SK-N-SH (cell line): Measurements from ENCODE around the gene PI4K2A. TPM values are rescaled to one million over a fixed set of nuclear protein-coding genes. Genes with fewer than 3 reads are reported as not detected.

Source experiments
- CTCF ChIA-PET: fragments of 300-600, 350-600 bp; formaldehyde crosslinking; extraction: SDS; loops from one replicate; lab custom pipeline; 2021; lab: Yijun Ruan, JAX
- POLR2A ChIA-PET: fragments of 350-600 bp; sonication (Branson Sonifier 250); formaldehyde crosslinking; extraction: SDS; loops from one replicate; lab custom pipeline; 2020; ENCODE audit warnings: antibody characterized with exemption, inconsistent platforms; lab: Yijun Ruan, JAX
- DNase-seq: peaks from one replicate; pipeline ENCODE4 v3.0.0; 2012
- H2AFZ ChIP-seq: fragments of 200-600 bp; sonication (generic); 2 replicates; pipeline ENCODE4 v1.8.1; 2016; ENCODE audit warnings: antibody characterized with exemption, mild to moderate bottlenecking, low read depth
- H3F3A ChIP-seq: fragments of 200-600 bp; sonication (generic); replicated peaks from 2 replicates; pipeline ENCODE3; 2016; ENCODE audit warnings: antibody characterized with exemption, mild to moderate bottlenecking; ENCODE audit not compliant: insufficient read depth
- H3K27ac ChIP-seq, 2 experiments: fragments of 200-500 bp in 1 of 2; fragments of 200-600 bp in 1 of 2; sonication (Bioruptor generic) in 1 of 2; sonication (generic), shearing (Covaris generic) in 1 of 2; 2 replicates each; pipeline versions ENCODE4 v1.5.1 to v1.6.1; 2014 to 2016; ENCODE audit warnings: low read depth in 2 of 2, inconsistent platforms in 1 of 2, low read length in 1 of 2, mild to moderate bottlenecking in 1 of 2, mixed read lengths in 1 of 2
- H3K27me3 ChIP-seq: fragments of 200-600 bp; sonication (generic), shearing (Covaris generic); 2 replicates; pipeline ENCODE4 v1.6.1; 2016; ENCODE audit warnings: mixed run types; ENCODE audit not compliant: insufficient read depth
- H3K36me3 ChIP-seq, 2 experiments: fragments of 200-500 bp in 1 of 2; fragments of 200-600 bp in 1 of 2; sonication (Bioruptor generic) in 1 of 2; sonication (generic) in 1 of 2; replicated peaks in 1 of 2; 2 replicates each; pipeline versions ENCODE3 to v1.5.1; 2014 to 2016; ENCODE audit warnings: low read length in 1 of 2, mild to moderate bottlenecking in 1 of 2; ENCODE audit not compliant: insufficient read depth in 2 of 2, control insufficient read depth in 1 of 2
- H3K4me1 ChIP-seq, 2 experiments: fragments of 200-500 bp in 1 of 2; fragments of 200-600 bp in 1 of 2; sonication (Bioruptor generic) in 1 of 2; sonication (generic), shearing (Covaris generic) in 1 of 2; 2 replicates each; pipeline versions ENCODE4 v1.5.1 to v1.6.1; 2014 to 2016; ENCODE audit warnings: low read depth in 1 of 2, low read length in 1 of 2, mixed run types in 1 of 2; ENCODE audit not compliant: insufficient read depth in 2 of 2, control insufficient read depth in 1 of 2
- H3K4me2 ChIP-seq: fragments of 200-600 bp; sonication (generic), shearing (Covaris generic); 2 replicates; pipeline ENCODE4 v1.6.1; 2017; ENCODE audit warnings: mixed run types
- H3K4me3 ChIP-seq, 2 experiments: fragments of 200-500 bp in 1 of 2; fragments of 200-600 bp in 1 of 2; sonication (Bioruptor generic) in 1 of 2; sonication (generic), shearing (Covaris generic) in 1 of 2; 2 replicates each; pipeline versions ENCODE4 v1.5.1 to v1.8.1; 2014 to 2016; ENCODE audit warnings: low read depth in 2 of 2, inconsistent platforms in 1 of 2, low read length in 1 of 2, mild to moderate bottlenecking in 1 of 2, mixed read lengths in 1 of 2, moderate library complexity in 1 of 2
- H3K79me2 ChIP-seq: fragments of 200-600 bp; sonication (generic); 2 replicates; pipeline ENCODE4 v1.8.1; 2017; ENCODE audit warnings: mild to moderate bottlenecking; ENCODE audit not compliant: insufficient read depth
- H3K9ac ChIP-seq: fragments of 200-600 bp; sonication (generic); 2 replicates; pipeline ENCODE4 v1.6.1; 2017; ENCODE audit warnings: mixed run types
- H3K9me2 ChIP-seq: fragments of 200-600 bp; sonication (generic); 2 replicates; pipeline ENCODE4 v1.6.1; 2017; ENCODE audit warnings: mixed run types
- H3K9me3 ChIP-seq: fragments of 200-600 bp; sonication (generic); 2 replicates; pipeline ENCODE4 v1.6.1; 2017; ENCODE audit warnings: mixed run types, mild to moderate bottlenecking, moderate library complexity
- H4K20me1 ChIP-seq: fragments of 200-600 bp; sonication (generic); 2 replicates; pipeline ENCODE4 v1.6.1; 2017; ENCODE audit warnings: mild to moderate bottlenecking, mixed run types; ENCODE audit not compliant: insufficient read depth
- CTCF ChIP-seq: fragments of 200-600 bp; sonication (generic); IDR thresholded peaks from 2 replicates; pipeline ENCODE4 v1.6.1; 2017; ENCODE audit warnings: antibody characterized with exemption, mild to moderate bottlenecking, moderate library complexity
- ELF1 ChIP-seq: IDR thresholded peaks from 2 replicates; pipeline ENCODE4 v1.4.0; 2012
- EZH2phosphoT487 ChIP-seq: fragments of 200-600 bp; sonication (generic); IDR thresholded peaks from 2 replicates; pipeline ENCODE4 v1.6.1; 2017; ENCODE audit warnings: low read depth, mixed run types, mild to moderate bottlenecking, antibody characterized with exemption, moderate library complexity, borderline replicate concordance
- FOSL2 ChIP-seq: IDR thresholded peaks from 2 replicates; pipeline ENCODE4 v1.4.0; 2012; ENCODE audit warnings: low read depth, mild to moderate bottlenecking, moderate library complexity, borderline replicate concordance
- FOXM1 ChIP-seq: IDR thresholded peaks from 2 replicates; pipeline ENCODE4 v1.4.0; 2012; ENCODE audit warnings: low read depth, mild to moderate bottlenecking
- JUND ChIP-seq: IDR thresholded peaks from 2 replicates; pipeline ENCODE4 v1.4.0; 2012
- POLR2AphosphoS5 ChIP-seq: IDR thresholded peaks from 2 replicates; pipeline ENCODE4 v1.6.1; 2012; ENCODE audit warnings: low read depth, low read length
- RAD21 ChIP-seq: IDR thresholded peaks from 2 replicates; pipeline ENCODE4 v1.6.1; 2012; ENCODE audit warnings: mild to moderate bottlenecking, low read length
- RCOR1 ChIP-seq: fragments of 150-350 bp; IDR thresholded peaks from 2 replicates; pipeline ENCODE4 v1.6.1; 2017; ENCODE audit warnings: antibody characterized with exemption, low read length
- RFX5 ChIP-seq: IDR thresholded peaks from 2 replicates; pipeline ENCODE4 v1.6.1; 2012; ENCODE audit warnings: mild to moderate bottlenecking, improper control_type of control experiment, low read length
- SMC3 ChIP-seq: IDR thresholded peaks from 2 replicates; pipeline ENCODE4 v1.6.1; 2012; ENCODE audit warnings: low read depth, low read length, improper control_type of control experiment
- TCF12 ChIP-seq: IDR thresholded peaks from 2 replicates; pipeline ENCODE4 v1.4.0; 2012
- WGBS: methylation state at CpG from one replicate; pipeline ENCODE4 v1.1.6; 2017; ENCODE audit warnings: low lambda C conversion rate; 5-methylcytosine and 5-hydroxymethylcytosine counted together
- polyA plus RNA-seq, 3 experiments: library from polyadenylated mRNA; depleted of rRNA; stranded (reverse); fragments of >200 nt; gene quantifications; 2 replicates each; pipeline ENCODE4 v1.2.3, GENCODE V29; 2012
- TF ChIP-seq, protein P1 (sequence below): IDR thresholded peaks from 2 replicates; pipeline ENCODE4; 2012
- TF ChIP-seq, protein P2 (sequence below): IDR thresholded peaks from 2 replicates; pipeline ENCODE4 v1.6.1; 2012; ENCODE audit warnings: mild to moderate bottlenecking, low read depth, low read length, moderate library complexity

The PI4K2A gene
- polyA plus RNA-seq, 1 of the 3 experiments (the other 2 are of a cell fraction): 23.8 TPM

DNA sequence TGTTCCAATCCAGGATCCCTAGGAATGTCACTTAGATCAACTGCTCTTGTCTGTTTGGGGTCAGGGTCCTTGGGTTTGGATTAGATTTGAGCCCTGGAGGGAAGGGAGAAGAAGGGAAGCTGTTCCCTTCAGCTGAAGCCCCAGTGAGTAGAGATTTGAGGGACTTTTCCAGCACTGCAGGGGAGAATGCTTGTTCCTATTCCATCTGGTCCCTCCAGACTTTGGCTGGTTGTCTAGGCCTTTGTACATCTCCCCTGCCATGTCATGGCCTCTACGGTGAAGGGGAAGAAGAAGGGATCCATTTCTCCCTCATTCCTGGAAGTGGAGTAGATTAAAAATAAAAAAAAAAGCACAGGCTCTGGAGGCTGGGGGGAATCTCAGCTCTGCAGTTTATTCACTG is 39.9 kb upstream of the PI4K2A start:
- H3K9ac ChIP-seq: no peak overlapping the region
- no peaks in the 10 kb centered on the region for H3K36me3 ChIP-seq
- no peak overlapping the region for H3K27ac ChIP-seq
- DNase-seq: no peak
- no peaks in the 10 kb centered on the region for H3K9me2 ChIP-seq
- CTCF ChIA-PET: interaction anchor here (1.0 to 1.8 kb wide), 4 partner anchors 9 to 28 kb away, joined by 3 to 9 read pairs (median 4); partner anchors contain the start of gene ANKRD2
- H4K20me1 ChIP-seq: no peaks in the 10 kb centered on the region
- no peaks in the 10 kb centered on the region for H3K79me2 ChIP-seq
- H3K4me2 ChIP-seq: no peak overlapping the region
- H3K4me3 ChIP-seq: no peak overlapping the region
- H3K4me1 ChIP-seq: peaks cover 9 to 14% of the 10 kb centered on the region in 2 experiments; a peak in 3 of 4 replicates
- no peaks in the 10 kb centered on the region for H3K9me3 ChIP-seq
- H3K27me3 ChIP-seq: no peaks in the 10 kb centered on the region
- TF ChIP-seq CTCF (no peak), ELF1 (no peak), RFX5 (no peak), JUND (no peak), FOSL2 (no peak), RAD21 (no peak), EZH2phosphoT487 (no peak), POLR2AphosphoS5 (no peak), RCOR1 (no peak), FOXM1 (no peak), TCF12 (no peak)
- TF ChIP-seq, protein P1, sequence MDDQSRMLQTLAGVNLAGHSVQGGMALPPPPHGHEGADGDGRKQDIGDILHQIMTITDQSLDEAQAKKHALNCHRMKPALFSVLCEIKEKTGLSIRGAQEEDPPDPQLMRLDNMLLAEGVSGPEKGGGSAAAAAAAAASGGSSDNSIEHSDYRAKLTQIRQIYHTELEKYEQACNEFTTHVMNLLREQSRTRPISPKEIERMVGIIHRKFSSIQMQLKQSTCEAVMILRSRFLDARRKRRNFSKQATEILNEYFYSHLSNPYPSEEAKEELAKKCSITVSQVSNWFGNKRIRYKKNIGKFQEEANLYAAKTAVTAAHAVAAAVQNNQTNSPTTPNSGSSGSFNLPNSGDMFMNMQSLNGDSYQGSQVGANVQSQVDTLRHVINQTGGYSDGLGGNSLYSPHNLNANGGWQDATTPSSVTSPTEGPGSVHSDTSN: no peak
- no peak overlapping the region for H2AFZ ChIP-seq
- 100% methylated on average over 1 of the region's 1 CpG for WGBS
- H3F3A ChIP-seq: peaks cover 19% of the 10 kb centered on the region
- POLR2A ChIA-PET: no interaction called here

DNA sequence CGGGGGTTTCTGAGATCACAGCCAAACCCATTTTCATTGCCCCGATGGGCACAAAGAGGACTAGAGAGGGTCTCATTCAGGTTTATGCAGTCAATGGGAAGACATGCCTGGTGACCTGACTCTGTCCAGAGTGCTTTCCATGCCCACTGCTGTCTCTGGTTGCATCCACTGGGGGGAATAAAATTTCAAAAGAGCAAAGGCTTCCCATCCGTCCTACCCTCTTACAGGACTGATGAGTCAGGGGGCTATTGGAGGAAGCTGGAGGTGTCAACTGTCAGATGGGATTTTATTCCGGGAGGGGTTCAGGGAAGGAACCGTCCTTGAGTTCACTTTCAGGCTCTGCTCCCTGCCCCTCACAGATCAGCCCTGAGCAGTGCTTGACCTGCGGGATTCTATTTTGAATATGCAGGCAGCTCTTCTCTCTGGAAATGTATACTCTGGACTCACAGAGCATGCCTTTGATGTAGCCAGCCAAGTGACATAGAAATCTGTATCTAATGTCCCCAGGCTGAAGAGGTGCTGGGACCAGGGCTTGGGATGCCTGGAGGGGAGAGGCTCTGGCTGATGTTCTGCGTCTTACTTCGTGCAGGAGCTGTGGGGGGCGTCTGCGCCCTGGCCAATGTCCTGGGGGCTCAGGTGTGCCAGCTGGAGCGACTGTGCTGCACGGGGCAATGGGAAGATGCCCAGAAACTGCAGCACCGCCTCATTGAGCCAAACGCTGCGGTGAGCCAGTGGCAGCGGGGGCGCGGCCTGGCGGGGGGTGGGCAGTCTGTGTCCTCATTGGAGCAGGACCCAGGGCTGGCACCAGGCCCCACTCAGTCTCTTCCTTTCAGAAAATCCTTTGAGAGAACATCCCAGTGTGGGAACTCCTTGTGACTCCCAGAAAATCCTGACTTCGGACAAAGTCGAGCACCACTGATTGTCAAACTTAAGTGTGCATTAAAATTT is 38.9 kb upstream of the PI4K2A start:
- Histone ChIP-seq H3K9ac (no peak overlapping the region), H3K36me3 (no peaks in the 10 kb centered on the region), H3K4me1 (peaks cover 9 to 12% of the 10 kb centered on the region in 2 experiments; a peak in 3 of 4 replicates), H3K9me3 (no peaks in the 10 kb centered on the region), H3K4me2 (no peak overlapping the region), H3K4me3 (no peak overlapping the region), H3K79me2 (no peaks in the 10 kb centered on the region), H2AFZ (no peak overlapping the region), H4K20me1 (no peaks in the 10 kb centered on the region), H3K27me3 (no peaks in the 10 kb centered on the region), H3K9me2 (no peaks in the 10 kb centered on the region), H3K27ac (no peak overlapping the region), H3F3A (peaks cover 10% of the 10 kb centered on the region)
- DNase-seq: peak; percentile 66
- CTCF ChIA-PET: interaction anchor here (0.9 to 1.5 kb wide), 2 partner anchors 29 to 111 kb away, joined by 3 to 9 read pairs; partner anchors contain the start of gene ANKRD2
- POLR2A ChIA-PET: no interaction called here
- WGBS: 88% methylated on average over 18 of the region's 21 CpGs
- TF ChIP-seq POLR2AphosphoS5 (no peak), SMC3 (no peak)
- TF ChIP-seq, protein P2, sequence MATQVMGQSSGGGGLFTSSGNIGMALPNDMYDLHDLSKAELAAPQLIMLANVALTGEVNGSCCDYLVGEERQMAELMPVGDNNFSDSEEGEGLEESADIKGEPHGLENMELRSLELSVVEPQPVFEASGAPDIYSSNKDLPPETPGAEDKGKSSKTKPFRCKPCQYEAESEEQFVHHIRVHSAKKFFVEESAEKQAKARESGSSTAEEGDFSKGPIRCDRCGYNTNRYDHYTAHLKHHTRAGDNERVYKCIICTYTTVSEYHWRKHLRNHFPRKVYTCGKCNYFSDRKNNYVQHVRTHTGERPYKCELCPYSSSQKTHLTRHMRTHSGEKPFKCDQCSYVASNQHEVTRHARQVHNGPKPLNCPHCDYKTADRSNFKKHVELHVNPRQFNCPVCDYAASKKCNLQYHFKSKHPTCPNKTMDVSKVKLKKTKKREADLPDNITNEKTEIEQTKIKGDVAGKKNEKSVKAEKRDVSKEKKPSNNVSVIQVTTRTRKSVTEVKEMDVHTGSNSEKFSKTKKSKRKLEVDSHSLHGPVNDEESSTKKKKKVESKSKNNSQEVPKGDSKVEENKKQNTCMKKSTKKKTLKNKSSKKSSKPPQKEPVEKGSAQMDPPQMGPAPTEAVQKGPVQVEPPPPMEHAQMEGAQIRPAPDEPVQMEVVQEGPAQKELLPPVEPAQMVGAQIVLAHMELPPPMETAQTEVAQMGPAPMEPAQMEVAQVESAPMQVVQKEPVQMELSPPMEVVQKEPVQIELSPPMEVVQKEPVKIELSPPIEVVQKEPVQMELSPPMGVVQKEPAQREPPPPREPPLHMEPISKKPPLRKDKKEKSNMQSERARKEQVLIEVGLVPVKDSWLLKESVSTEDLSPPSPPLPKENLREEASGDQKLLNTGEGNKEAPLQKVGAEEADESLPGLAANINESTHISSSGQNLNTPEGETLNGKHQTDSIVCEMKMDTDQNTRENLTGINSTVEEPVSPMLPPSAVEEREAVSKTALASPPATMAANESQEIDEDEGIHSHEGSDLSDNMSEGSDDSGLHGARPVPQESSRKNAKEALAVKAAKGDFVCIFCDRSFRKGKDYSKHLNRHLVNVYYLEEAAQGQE: 0 out of 2 replicates have a peak, but pooled peaks have one; percentile 52
